Measurements from ENCODE around the gene SH3PXD2B.

Gene SH3PXD2B

GRCh38 chr5:172276214-172276613, 178.1 kb downstream of the SH3PXD2B start:
- H3K4me3 ChIP-seq (replicated peaks; ENCODE audit: low read depth, low read length), result no peak overlapping the region
- TF ChIP-seq CTCF (IDR thresholded peaks at IDR 0.05; ENCODE audit: low read length, missing control alignments), result no peak
- peak; percentile 61 for DNase-seq (ENCODE audit: low read depth)
